ENCODE measurements around the gene DNAAF5.
A peak's percentile ranks its signal among the peaks of the same experiment; 100 is the strongest.

DNAAF5 gene

DNA sequence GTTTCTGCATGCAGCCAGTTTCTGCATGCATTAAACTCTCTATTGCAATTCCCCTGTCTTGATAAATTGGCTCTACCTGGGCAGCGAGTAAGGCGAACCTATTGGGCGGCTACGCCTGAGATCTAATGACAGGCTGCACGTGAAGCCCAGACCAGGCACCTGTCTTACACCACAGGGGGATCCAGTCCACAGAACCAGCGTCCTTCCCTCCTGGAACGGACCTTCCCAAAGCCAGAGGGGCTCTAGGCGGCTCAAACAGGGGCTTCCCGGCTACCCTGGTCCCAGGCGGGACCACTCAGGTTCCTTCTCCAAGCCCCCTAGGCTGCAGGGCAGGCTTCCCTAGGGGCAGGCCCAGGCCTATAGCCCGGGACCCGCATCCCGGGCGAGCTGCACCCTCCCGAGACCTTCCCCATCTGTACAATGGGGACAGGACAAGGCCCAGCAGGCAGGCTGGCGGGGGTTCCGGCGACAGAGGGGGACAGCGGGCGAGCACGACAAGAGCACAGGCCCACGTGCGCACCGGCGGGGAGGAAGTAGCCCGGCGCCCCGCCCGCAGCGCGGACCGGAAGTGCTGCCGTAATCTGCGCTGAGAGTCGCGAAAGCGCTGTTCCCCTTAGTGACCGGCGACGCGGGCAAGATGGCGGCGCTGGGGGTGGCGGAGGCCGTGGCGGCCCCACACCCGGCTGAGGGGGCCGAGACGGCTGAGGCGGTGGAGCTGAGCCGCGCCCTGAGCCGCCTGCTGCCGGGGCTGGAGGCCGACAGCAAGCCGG is at the start of gene DNAAF5:
Gene DNAAF5 (plus strand): TSS at position 616 of the 770 bp plus-strand sequence. CDS start 22 bp downstream, at position 638.
- Histone ChIP-seq H3K27me3 (ENCODE audit: insufficient read depth, low read length, poor library complexity, severe bottlenecking) (no peaks in the 10 kb centered on the region), H3K36me3 (ENCODE audit: insufficient read depth, low read length) (no peaks in the 10 kb centered on the region; the same call in 1 of the 2 replicates), H3K4me2 (ENCODE audit: low read depth, low read length, poor library complexity, severe bottlenecking) (peak within 1 kb of the TSS; percentile 99), H3K9me2 (replicated peaks; ENCODE audit: low read depth, low read length) (no peaks in the 10 kb centered on the region), H4K20me1 (ENCODE audit: insufficient read depth, low read length, poor library complexity, severe bottlenecking) (no peaks in the 10 kb centered on the region), H3F3A (ENCODE audit: low read depth) (no peaks in the 10 kb centered on the region), H3K9ac (ENCODE audit: low read depth, low read length, poor library complexity, severe bottlenecking) (peak within 1 kb of the TSS; percentile 90), H3K4me1 (ENCODE audit: insufficient read depth, low read length, poor library complexity, severe bottlenecking) (peaks cover 21% of the 10 kb centered on the region), H3K4me3 (ENCODE audit: low read length, poor library complexity, severe bottlenecking) (peak within 1 kb of the TSS; percentile 95), H2AFZ (ENCODE audit: low read length) (peak within 1 kb of the TSS; percentile 95), H3K79me2 (ENCODE audit: insufficient read depth, low read length) (peaks cover 26% of the 10 kb centered on the region), H3K9me3 (ENCODE audit: insufficient read depth, low read depth, low read length) (0 out of 2 replicates have a peak, but pooled peaks cover 5% of the 10 kb centered on the region)
- TF ChIP-seq, protein P1, sequence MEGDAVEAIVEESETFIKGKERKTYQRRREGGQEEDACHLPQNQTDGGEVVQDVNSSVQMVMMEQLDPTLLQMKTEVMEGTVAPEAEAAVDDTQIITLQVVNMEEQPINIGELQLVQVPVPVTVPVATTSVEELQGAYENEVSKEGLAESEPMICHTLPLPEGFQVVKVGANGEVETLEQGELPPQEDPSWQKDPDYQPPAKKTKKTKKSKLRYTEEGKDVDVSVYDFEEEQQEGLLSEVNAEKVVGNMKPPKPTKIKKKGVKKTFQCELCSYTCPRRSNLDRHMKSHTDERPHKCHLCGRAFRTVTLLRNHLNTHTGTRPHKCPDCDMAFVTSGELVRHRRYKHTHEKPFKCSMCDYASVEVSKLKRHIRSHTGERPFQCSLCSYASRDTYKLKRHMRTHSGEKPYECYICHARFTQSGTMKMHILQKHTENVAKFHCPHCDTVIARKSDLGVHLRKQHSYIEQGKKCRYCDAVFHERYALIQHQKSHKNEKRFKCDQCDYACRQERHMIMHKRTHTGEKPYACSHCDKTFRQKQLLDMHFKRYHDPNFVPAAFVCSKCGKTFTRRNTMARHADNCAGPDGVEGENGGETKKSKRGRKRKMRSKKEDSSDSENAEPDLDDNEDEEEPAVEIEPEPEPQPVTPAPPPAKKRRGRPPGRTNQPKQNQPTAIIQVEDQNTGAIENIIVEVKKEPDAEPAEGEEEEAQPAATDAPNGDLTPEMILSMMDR (conservative IDR thresholded peaks at IDR 0.05; ENCODE audit: low read length) = no peak
- no peak for TF ChIP-seq EZH2phosphoT487 (IDR thresholded peaks at IDR 0.05; ENCODE audit: borderline replicate concordance)

DNA sequence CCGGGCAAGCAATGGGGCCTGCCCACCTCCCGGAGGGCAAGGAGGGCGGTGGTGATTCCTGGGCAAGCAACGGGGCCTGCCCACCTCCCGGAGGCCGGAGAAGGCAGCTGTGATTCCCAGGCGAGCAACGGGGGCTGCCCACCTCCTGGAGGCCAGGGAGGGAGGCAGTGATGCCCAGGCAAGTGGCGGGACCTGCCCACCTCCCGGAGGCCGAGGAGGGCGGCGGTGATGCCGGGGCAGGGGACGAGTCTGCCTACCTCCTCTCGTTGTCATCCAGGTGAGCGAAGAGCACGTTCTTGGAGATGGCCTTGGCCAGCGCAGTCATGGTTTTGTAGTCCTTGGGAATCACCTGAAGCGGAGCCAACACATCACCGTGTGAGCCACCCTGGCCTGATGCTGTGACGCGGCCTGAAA is 49.5 kb upstream of the DNAAF5 start:
- Histone ChIP-seq H2AFZ (ENCODE audit: low read length) (no peak overlapping the region), H3K4me3 (ENCODE audit: low read length, poor library complexity, severe bottlenecking) (no peak overlapping the region), H3K27me3 (ENCODE audit: insufficient read depth, low read length, poor library complexity, severe bottlenecking) (no peaks in the 10 kb centered on the region), H3K4me2 (ENCODE audit: low read depth, low read length, poor library complexity, severe bottlenecking) (no peak overlapping the region), H3K79me2 (ENCODE audit: insufficient read depth, low read length) (no peaks in the 10 kb centered on the region), H3F3A (ENCODE audit: low read depth) (no peaks in the 10 kb centered on the region), H3K9ac (ENCODE audit: low read depth, low read length, poor library complexity, severe bottlenecking) (no peak overlapping the region), H3K9me3 (ENCODE audit: insufficient read depth, low read depth, low read length) (peaks cover 4% of the 10 kb centered on the region; the same call in 1 of the 2 replicates), H3K9me2 (replicated peaks; ENCODE audit: low read depth, low read length) (no peaks in the 10 kb centered on the region), H3K36me3 (ENCODE audit: insufficient read depth, low read length) (no peaks in the 10 kb centered on the region), H4K20me1 (ENCODE audit: insufficient read depth, low read length, poor library complexity, severe bottlenecking) (no peaks in the 10 kb centered on the region), H3K4me1 (ENCODE audit: insufficient read depth, low read length, poor library complexity, severe bottlenecking) (no peaks in the 10 kb centered on the region)
- TF ChIP-seq EZH2phosphoT487 (IDR thresholded peaks at IDR 0.05; ENCODE audit: borderline replicate concordance) = no peak
- TF ChIP-seq, protein P1 (conservative IDR thresholded peaks at IDR 0.05; ENCODE audit: low read length) = no peak

DNA sequence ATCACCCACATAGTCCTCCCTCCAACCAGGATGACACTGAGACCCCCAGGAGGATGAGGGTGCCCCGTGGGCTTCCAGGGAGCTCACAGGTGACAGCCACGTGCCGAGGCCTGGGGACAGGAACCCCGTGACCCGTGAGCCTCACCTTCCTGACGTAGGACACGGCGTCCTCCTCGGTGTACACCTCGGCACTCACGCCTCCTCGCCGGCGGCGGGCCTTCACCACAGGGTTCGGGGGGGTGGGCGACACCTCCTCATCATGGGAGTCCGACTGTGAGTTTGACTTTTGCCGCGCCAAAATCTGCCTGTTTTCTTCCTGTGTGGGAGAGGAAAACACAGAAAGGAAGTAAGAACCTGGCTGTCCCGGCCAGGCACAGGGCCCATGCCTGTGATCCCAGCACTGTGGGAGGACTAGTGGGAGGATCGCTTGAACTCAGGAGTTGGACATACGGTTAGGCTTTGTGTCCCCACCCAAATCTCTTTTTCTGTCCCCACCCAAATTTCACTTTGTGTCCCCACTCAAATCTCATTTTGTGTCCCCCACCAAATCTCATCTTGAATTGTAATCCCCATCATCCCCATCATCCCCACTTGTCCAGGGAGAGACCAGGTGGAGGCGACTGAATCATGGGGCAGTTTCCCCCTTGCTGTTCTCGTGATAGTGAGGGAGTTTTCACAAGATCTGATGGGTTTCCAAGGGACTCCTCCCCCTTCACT is 45.9 kb upstream of the DNAAF5 start:
- H3K9ac ChIP-seq (ENCODE audit: low read depth, low read length, poor library complexity, severe bottlenecking) = no peak overlapping the region
- H3K79me2 ChIP-seq (ENCODE audit: insufficient read depth, low read length) = no peaks in the 10 kb centered on the region
- H3K4me1 ChIP-seq (ENCODE audit: insufficient read depth, low read length, poor library complexity, severe bottlenecking) = no peaks in the 10 kb centered on the region
- no peak overlapping the region for H2AFZ ChIP-seq (ENCODE audit: low read length)
- no peak overlapping the region for H3K4me3 ChIP-seq (ENCODE audit: low read length, poor library complexity, severe bottlenecking)
- peaks cover 8% of the 10 kb centered on the region; the same call in 1 of the 2 replicates for H3K9me3 ChIP-seq (ENCODE audit: insufficient read depth, low read depth, low read length)
- H3K9me2 ChIP-seq (replicated peaks; ENCODE audit: low read depth, low read length) = no peaks in the 10 kb centered on the region
- no peak overlapping the region for H3K4me2 ChIP-seq (ENCODE audit: low read depth, low read length, poor library complexity, severe bottlenecking)
- H3F3A ChIP-seq (ENCODE audit: low read depth) = no peaks in the 10 kb centered on the region
- TF ChIP-seq, protein P1 (conservative IDR thresholded peaks at IDR 0.05; ENCODE audit: low read length) = no peak
- no peak for TF ChIP-seq EZH2phosphoT487 (IDR thresholded peaks at IDR 0.05; ENCODE audit: borderline replicate concordance)
- no peaks in the 10 kb centered on the region for H3K27me3 ChIP-seq (ENCODE audit: insufficient read depth, low read length, poor library complexity, severe bottlenecking)
- no peaks in the 10 kb centered on the region for H3K36me3 ChIP-seq (ENCODE audit: insufficient read depth, low read length)
- no peaks in the 10 kb centered on the region for H4K20me1 ChIP-seq (ENCODE audit: insufficient read depth, low read length, poor library complexity, severe bottlenecking)
